OCI-LY7 (cell line): ENCODE results near the gene GBX2. TPM values are rescaled to one million over a fixed set of nuclear protein-coding genes. Genes with fewer than 3 reads are reported as not detected.

ENCODE experiments used
- BruUV-seq: library from RNA; stranded (reverse); fragments of 400-500 nt; replicated peaks from 2 replicates; lab custom pipeline; 2021; lab: Mats Ljungman, UMichigan
- CTCF ChIA-PET: fragments of 300-600 bp; sonication (Branson Sonifier 250); formaldehyde crosslinking; loops from one replicate; lab custom pipeline; 2022; ENCODE audit warnings: antibody characterized with exemption; ENCODE audit not compliant: unreplicated experiment; lab: Charles Lee
- POLR2A ChIA-PET: fragments of 300-600 bp; sonication (Branson Sonifier 250); formaldehyde crosslinking; loops from one replicate; lab custom pipeline; 2022; ENCODE audit warnings: antibody characterized with exemption; lab: Charles Lee
- DNase-seq: peaks from one replicate; pipeline ENCODE4 v3.0.0-alpha.2; 2015; ENCODE audit warnings: low spot score
- H2AFZ ChIP-seq: fragments of 200-600 bp; sonication (generic), shearing (Covaris generic); 2 replicates; pipeline ENCODE4 v1.6.1; 2014; ENCODE audit warnings: mild to moderate bottlenecking, antibody characterized with exemption, low read length, moderate library complexity
- H3K27ac ChIP-seq: fragments of 200-600 bp; sonication (generic); 2 replicates; pipeline ENCODE4 v1.5.1; 2014; ENCODE audit warnings: mixed run types, low read depth, mild to moderate bottlenecking, moderate library complexity, low read length, inconsistent platforms; ENCODE audit not compliant: poor library complexity, severe bottlenecking
- H3K36me3 ChIP-seq: fragments of 200-600 bp; sonication (generic); 2 replicates; pipeline ENCODE4 v1.6.1; 2014; ENCODE audit warnings: mild to moderate bottlenecking, antibody characterized with exemption, low read length, moderate library complexity, mixed read lengths; ENCODE audit not compliant: insufficient read depth
- H3K4me1 ChIP-seq: fragments of 200-600 bp; sonication (generic); 2 replicates; pipeline ENCODE4 v1.5.1; 2014; ENCODE audit warnings: mild to moderate bottlenecking, low read length; ENCODE audit not compliant: insufficient read depth, poor library complexity, severe bottlenecking
- H3K4me2 ChIP-seq: fragments of 200-600 bp; sonication (generic); 2 replicates; pipeline ENCODE4 v1.6.1; 2014; ENCODE audit warnings: mild to moderate bottlenecking, low read length
- H3K4me3 ChIP-seq: fragments of 200-600 bp; sonication (generic); 2 replicates; pipeline ENCODE4 v1.5.1; 2014; ENCODE audit warnings: mild to moderate bottlenecking, low read depth, low read length; ENCODE audit not compliant: poor library complexity, severe bottlenecking
- H3K79me2 ChIP-seq: fragments of 200-600 bp; sonication (generic); 2 replicates; pipeline ENCODE4 v1.6.1; 2016; ENCODE audit warnings: low read depth, mild to moderate bottlenecking, low read length, moderate library complexity, mixed read lengths; ENCODE audit not compliant: insufficient read depth
- H3K9me2 ChIP-seq: fragments of 200-600 bp; sonication (generic); 2 replicates; pipeline ENCODE4 v1.6.1; 2016; ENCODE audit warnings: mild to moderate bottlenecking, low read length, mixed read lengths; ENCODE audit not compliant: insufficient read depth
- H3K9me3 ChIP-seq: fragments of 200-600 bp; sonication (generic); 2 replicates; pipeline ENCODE4 v1.6.1; 2014; ENCODE audit warnings: mild to moderate bottlenecking, mixed run types, low read length, mixed read lengths
- H4K20me1 ChIP-seq: fragments of 200-600 bp; sonication (generic); 2 replicates; pipeline ENCODE4 v1.6.1; 2014; ENCODE audit warnings: mild to moderate bottlenecking, antibody characterized with exemption, low read length, moderate library complexity, mixed read lengths; ENCODE audit not compliant: insufficient read depth
- EZH2phosphoT487 ChIP-seq: fragments of 200-600 bp; sonication (generic); IDR thresholded peaks from 2 replicates; pipeline ENCODE4 v1.6.1; 2018; ENCODE audit warnings: low read depth, borderline replicate concordance, mild to moderate bottlenecking, mixed run types, antibody characterized with exemption, low read length, moderate library complexity, mixed read lengths
- intact Hi-C: fragments of 100-400 bp; cut with micrococcal nuclease; formaldehyde crosslinking; loops from one replicate; pipeline ENCODE4 v1.10.0; 2022; ENCODE audit not compliant: unreplicated experiment
- total RNA-seq, 2 experiments: library from RNA; depleted of rRNA in 1 of 2; stranded (reverse); fragments of >200 nt in 1 of 2; shearing (Covaris generic) in 1 of 2; gene quantifications; 2 replicates each; pipeline ENCODE4 v1.2.3, GENCODE V29; 2014 to 2022
- TF ChIP-seq, protein P1 (sequence below): fragments of 200-600 bp; sonication (generic); conservative IDR thresholded peaks from 2 replicates; pipeline ENCODE4 v1.5.1; 2014; ENCODE audit warnings: mild to moderate bottlenecking, antibody characterized with exemption, low read length, moderate library complexity, mixed read lengths

GBX2 gene
- total RNA-seq, 2 experiments from 2014 or later, result not detected

DNA sequence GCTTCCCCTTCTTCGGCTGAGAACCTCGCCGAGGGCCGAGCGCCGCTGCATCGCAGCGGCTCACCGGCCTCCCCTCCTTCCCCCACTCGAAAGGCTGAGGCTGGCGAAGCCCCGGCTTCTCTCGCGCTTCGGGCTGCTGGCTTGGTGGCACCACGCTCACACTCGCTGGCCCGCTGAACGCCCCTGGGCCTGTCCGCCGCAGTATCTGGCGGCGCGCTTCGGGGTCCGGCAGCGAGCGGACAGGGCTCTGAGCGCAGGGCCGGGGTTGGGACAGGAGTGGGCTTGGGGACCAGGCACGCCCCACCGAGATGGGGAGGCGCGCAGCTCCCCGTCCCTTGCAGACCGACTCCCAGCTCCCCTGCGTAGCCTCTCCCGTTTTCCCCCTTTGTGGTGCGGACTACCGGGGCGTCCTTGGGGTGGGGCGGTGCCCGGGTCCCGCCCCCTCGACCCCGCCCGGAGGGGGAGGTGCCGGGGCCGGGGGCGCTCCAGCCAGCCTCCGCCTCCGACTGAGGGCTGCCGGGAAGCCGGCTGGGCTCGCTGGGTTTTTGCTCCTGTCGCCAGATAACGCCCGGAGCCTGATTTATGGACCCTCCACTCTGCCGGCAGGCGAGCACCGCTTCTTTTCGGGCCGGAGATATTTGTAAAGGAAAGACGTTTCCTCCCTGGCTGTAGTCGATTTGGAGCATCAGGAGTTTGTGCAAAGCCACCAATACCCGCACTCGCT, 3.8 kb downstream of the GBX2 start:
- H4K20me1 ChIP-seq, result no peaks in the 10 kb centered on the region
- intact Hi-C loops, result no loop called here

DNA sequence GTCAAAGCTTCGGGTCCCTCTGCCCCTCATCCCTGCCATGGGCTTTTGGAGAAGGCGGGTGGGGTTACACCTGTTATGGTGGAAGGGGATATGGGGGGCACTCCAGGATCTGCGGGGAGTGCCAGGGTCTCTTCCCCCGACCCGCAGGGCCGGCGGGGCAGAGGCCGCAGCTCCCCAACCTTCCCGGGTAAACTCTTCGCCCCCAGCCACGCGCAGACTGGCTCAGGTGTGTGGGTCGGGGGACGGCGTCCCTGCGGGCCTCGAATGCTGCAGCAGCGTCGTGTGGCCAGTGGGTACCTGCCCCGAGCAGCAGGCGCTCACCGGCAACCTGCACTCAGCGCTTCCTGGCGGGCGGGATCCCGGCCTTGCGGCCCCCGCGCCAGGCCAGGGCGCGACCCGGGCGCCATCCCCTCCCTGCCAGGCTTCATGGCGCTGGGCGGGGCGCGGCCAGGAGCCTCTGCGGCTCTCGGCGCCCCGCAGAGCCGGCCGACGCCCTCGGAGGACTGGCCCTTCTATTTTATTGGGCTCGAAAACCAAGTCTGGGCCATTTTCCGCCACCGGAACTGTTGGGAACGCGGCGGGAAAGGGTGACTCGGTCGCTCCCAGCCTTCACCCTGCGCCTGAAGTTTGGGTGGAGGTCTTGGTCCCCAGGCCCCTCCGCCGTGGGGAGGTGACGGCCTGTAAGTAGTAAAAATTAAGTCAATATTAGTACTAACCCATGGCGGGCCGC, 4.5 kb downstream of the GBX2 start:
- H2AFZ ChIP-seq, result no peak overlapping the region
- BruUV-seq, result no TSS peak
- DNase-seq, result no peak
- CTCF ChIA-PET, result no interaction called here
- H3K79me2 ChIP-seq, result no peaks in the 10 kb centered on the region
- no peaks in the 10 kb centered on the region for H4K20me1 ChIP-seq
- no peaks in the 10 kb centered on the region for H3K9me3 ChIP-seq
- no peak overlapping the region for H3K27ac ChIP-seq
- intact Hi-C loops, result no loop called here
- POLR2A ChIA-PET, result no interaction called here
- H3K4me2 ChIP-seq, result no peak overlapping the region
- TF ChIP-seq, protein P1, sequence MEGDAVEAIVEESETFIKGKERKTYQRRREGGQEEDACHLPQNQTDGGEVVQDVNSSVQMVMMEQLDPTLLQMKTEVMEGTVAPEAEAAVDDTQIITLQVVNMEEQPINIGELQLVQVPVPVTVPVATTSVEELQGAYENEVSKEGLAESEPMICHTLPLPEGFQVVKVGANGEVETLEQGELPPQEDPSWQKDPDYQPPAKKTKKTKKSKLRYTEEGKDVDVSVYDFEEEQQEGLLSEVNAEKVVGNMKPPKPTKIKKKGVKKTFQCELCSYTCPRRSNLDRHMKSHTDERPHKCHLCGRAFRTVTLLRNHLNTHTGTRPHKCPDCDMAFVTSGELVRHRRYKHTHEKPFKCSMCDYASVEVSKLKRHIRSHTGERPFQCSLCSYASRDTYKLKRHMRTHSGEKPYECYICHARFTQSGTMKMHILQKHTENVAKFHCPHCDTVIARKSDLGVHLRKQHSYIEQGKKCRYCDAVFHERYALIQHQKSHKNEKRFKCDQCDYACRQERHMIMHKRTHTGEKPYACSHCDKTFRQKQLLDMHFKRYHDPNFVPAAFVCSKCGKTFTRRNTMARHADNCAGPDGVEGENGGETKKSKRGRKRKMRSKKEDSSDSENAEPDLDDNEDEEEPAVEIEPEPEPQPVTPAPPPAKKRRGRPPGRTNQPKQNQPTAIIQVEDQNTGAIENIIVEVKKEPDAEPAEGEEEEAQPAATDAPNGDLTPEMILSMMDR, result no peak
- no peak for TF ChIP-seq EZH2phosphoT487
- H3K4me1 ChIP-seq, result no peaks in the 10 kb centered on the region
- H3K36me3 ChIP-seq, result no peaks in the 10 kb centered on the region
- no peaks in the 10 kb centered on the region for H3K9me2 ChIP-seq
- H3K4me3 ChIP-seq, result no peak overlapping the region

More for the DNA sequence above, 3.8 kb downstream of the GBX2 start:
- H3K79me2 ChIP-seq, result no peaks in the 10 kb centered on the region
- TF ChIP-seq, protein P1, result no peak
- TF ChIP-seq EZH2phosphoT487, result no peak
- no peak overlapping the region for H2AFZ ChIP-seq
- no TSS peak for BruUV-seq
- no peaks in the 10 kb centered on the region for H3K9me2 ChIP-seq
- no peak overlapping the region for H3K4me3 ChIP-seq
- no peaks in the 10 kb centered on the region for H3K4me1 ChIP-seq
- ChIA-PET CTCF (no interaction called here), POLR2A (no interaction called here)
- DNase-seq, result no peak
- H3K4me2 ChIP-seq, result no peak overlapping the region
- no peaks in the 10 kb centered on the region for H3K36me3 ChIP-seq
- H3K27ac ChIP-seq, result no peak overlapping the region
- no peaks in the 10 kb centered on the region for H3K9me3 ChIP-seq
